ENCODE measurements around the gene MIF. TPM values are rescaled to one million over a fixed set of nuclear protein-coding genes. Genes with fewer than 3 reads are reported as not detected.

The MIF gene
- total RNA-seq, 6 experiments from 2014 or later, result 79.4 to 561 (median 307) TPM

DNA sequence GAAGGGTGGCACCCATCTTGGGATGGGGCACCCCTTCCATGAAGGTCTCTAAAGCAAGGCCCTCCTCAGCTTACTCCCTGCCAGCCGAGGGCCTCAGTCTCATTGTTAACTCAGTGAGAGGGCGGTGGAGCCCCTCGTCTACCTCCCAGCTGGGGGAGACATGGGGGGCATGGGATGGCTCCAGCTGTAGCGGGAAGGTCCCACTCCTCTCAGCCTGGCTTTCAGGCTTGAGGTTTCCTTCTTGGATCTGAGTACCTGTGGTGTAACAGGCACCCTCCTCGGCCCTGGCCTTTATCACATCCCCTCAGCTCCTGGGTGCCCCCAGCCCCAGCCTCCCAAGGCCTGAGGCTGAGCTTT is 2.0 kb downstream of the MIF start:
- peaks cover 0 to 8% (median 3%) of the 10 kb centered on the region in 4 donors for H3K36me3 ChIP-seq
- no peak overlapping the region for H3K27ac ChIP-seq
- no CpG with 5 or more reads among the region's 5 CpGs for WGBS (ENCODE audit: insufficient coverage, low coverage, low lambda C conversion rate, missing lambda C conversion rate)
- no peak overlapping the region for H3K4me3 ChIP-seq
- intact Hi-C loops (cut with DNase I), result no loop called here
- DNase-seq (no peak), ATAC-seq (no peak)
- H3K4me1 ChIP-seq, result peaks cover 0 to 31% (median 11%) of the 10 kb centered on the region in 4 donors
- TF ChIP-seq, protein P1, sequence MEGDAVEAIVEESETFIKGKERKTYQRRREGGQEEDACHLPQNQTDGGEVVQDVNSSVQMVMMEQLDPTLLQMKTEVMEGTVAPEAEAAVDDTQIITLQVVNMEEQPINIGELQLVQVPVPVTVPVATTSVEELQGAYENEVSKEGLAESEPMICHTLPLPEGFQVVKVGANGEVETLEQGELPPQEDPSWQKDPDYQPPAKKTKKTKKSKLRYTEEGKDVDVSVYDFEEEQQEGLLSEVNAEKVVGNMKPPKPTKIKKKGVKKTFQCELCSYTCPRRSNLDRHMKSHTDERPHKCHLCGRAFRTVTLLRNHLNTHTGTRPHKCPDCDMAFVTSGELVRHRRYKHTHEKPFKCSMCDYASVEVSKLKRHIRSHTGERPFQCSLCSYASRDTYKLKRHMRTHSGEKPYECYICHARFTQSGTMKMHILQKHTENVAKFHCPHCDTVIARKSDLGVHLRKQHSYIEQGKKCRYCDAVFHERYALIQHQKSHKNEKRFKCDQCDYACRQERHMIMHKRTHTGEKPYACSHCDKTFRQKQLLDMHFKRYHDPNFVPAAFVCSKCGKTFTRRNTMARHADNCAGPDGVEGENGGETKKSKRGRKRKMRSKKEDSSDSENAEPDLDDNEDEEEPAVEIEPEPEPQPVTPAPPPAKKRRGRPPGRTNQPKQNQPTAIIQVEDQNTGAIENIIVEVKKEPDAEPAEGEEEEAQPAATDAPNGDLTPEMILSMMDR (IDR thresholded peaks at IDR 0.05), result no peak
- no peak for TF ChIP-seq POLR2A (IDR thresholded peaks at IDR 0.05)
- no peaks in the 10 kb centered on the region for H3K9me3 ChIP-seq
- H3K27me3 ChIP-seq, result no peaks in the 10 kb centered on the region

- 75% methylated on average over 2 of the region's 8 CpGs for WGBS (ENCODE audit: insufficient coverage, low coverage, low lambda C conversion rate, missing lambda C conversion rate)
- TF ChIP-seq POLR2A (IDR thresholded peaks at IDR 0.05), result no peak
- TF ChIP-seq, protein P1 (IDR thresholded peaks at IDR 0.05), result no peak
- Histone ChIP-seq H3K27me3 (no peaks in the 10 kb centered on the region), H3K4me3 (no peak overlapping the region), H3K4me1 (peaks cover 0 to 31% (median 11%) of the 10 kb centered on the region in 4 donors), H3K36me3 (peaks cover 0 to 8% (median 3%) of the 10 kb centered on the region in 4 donors), H3K27ac (no peak overlapping the region), H3K9me3 (no peaks in the 10 kb centered on the region)
- no peak for ATAC-seq
- DNase-seq, result no peak
- intact Hi-C loops (cut with DNase I), result no loop called here
Observed at GRCh38 chr22:23896523-23897186, 2.5 kb downstream of the MIF start.

DNA sequence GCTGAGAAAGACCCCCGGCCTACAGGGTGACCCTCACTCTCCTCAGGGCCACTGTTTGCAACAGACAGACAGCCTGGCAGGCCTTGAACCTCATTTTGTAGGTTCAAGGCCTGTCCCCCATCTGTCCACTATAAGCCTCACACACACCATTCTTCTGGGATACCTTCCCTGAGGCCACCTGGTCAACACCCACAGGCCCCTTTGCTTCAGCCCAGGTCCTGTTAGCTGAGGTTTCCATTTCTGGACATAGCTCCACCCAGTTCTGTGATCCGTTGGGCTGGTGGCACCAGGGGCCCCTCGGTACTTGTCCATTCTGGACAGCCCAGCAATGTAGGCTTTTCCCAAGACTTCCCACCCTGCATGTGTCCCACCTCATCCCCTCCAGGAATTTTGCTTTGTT is 3.1 kb downstream of the MIF start:
- no peak for DNase-seq
- Histone ChIP-seq H3K4me3 (no peak overlapping the region), H3K9me3 (no peaks in the 10 kb centered on the region), H3K36me3 (peaks cover 0 to 8% (median 3%) of the 10 kb centered on the region in 4 donors), H3K4me1 (peaks cover 0 to 31% (median 11%) of the 10 kb centered on the region in 4 donors), H3K27ac (no peak overlapping the region), H3K27me3 (no peaks in the 10 kb centered on the region)
- TF ChIP-seq, protein P1 (IDR thresholded peaks at IDR 0.05), result no peak
- TF ChIP-seq POLR2A (IDR thresholded peaks at IDR 0.05), result no peak
- intact Hi-C loops (cut with DNase I), result no loop called here
- WGBS (ENCODE audit: insufficient coverage, low coverage, low lambda C conversion rate, missing lambda C conversion rate), result 90% methylated on average over 2 of the region's 3 CpGs
- ATAC-seq, result no peak

DNA sequence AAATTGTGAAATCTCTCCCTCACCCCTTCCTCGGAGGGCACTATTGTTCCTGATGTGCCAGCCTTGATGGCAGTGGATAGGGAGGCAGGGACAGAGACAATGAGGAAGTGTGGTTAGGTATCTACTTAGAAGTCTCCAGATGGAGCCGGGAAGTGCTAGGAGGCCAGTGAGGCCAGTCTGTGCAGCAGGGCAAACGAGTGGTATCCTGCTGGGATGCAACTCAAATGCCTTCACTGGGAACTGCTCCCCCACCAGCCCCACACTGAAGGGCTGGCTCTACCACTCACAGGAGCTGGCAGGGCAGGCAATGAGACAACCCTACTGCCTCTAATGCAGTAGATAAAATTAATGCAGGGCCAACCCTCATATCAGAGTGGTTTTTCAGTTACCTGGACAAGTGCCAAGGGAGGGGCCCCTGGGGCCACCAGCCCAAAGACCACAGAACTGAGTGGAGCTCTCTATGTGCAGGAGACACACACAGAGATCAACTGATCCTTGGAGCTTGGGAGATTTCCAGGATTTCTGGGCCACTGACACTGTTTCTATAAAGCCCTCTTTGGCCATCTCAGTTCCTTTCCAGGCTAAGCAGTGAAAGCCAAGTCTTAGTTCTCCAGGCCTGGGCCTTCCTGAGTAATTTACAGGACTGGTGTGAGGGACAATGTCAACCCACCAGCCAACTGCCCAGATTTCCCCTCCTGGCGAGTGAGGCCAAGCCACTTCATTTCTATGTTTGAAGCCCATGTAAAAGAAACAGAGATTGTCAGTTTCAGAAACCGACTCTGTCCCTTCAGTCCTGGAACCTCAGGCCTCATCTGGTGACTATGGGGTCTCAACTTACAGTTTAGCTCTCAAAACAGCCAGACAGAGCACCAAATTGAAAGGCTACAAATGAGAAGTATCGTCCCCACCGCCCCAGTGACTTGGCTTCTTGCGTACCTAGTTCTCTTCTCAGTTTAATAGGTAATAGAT is 4.1 kb downstream of the MIF start:
- TF ChIP-seq, protein P1 (IDR thresholded peaks at IDR 0.05), result no peak
- no peak for TF ChIP-seq POLR2A (IDR thresholded peaks at IDR 0.05)
- ATAC-seq (no peak), DNase-seq (no peak)
- Histone ChIP-seq H3K27ac (no peak overlapping the region), H3K27me3 (no peaks in the 10 kb centered on the region), H3K9me3 (no peaks in the 10 kb centered on the region), H3K4me3 (no peak overlapping the region), H3K36me3 (peaks cover 0 to 8% (median 3%) of the 10 kb centered on the region in 4 donors), H3K4me1 (peaks cover 0 to 22% (median 7%) of the 10 kb centered on the region in 4 donors)
- intact Hi-C loops (cut with DNase I), result no loop called here
- WGBS (ENCODE audit: insufficient coverage, low coverage, low lambda C conversion rate, missing lambda C conversion rate), result 49% methylated on average over 7 of the region's 8 CpGs

Measured in right lobe of liver (tissue), 6 donors.